HG03521 (cell line): ENCODE results near the gene CDC42EP4.

ENCODE experiments used
- ATAC-seq: cut with Tn5 transposase; IDR thresholded peaks from one replicate; pipeline ENCODE4 v1.9.1; 2021; ENCODE audit warnings: mild to moderate bottlenecking, moderate library complexity; ENCODE audit not compliant: unreplicated experiment

Gene CDC42EP4

GRCh38 chr17:73304438-73304837, 7.4 kb downstream of the CDC42EP4 start:
- no peak for ATAC-seq

- ATAC-seq: no peak
Observed at GRCh38 chr17:73302189-73302588, 9.6 kb downstream of the CDC42EP4 start.

DNA sequence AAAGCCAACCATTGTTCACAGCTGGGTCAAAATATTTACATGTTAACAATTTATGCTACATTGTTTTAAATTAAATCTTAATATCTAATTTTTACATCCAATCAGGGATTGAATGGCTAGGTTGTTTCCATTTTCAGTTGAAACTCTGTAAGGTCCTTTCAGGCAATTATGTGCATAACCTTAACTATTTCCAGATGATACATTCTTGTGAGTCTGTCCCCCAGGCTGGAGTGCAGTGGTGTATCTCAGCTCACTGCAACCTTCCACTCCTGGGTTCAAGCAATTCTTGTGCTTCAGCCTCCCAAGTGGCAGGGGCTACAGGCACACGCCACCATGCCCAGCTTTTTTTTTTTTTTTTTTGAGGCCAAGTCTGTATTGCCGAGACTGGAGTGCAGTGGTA, 10.4 kb downstream of the CDC42EP4 start:
- ATAC-seq: no peak

- no peak for ATAC-seq
Observed at GRCh38 chr17:73300392-73300791, 11.4 kb downstream of the CDC42EP4 start.

- ATAC-seq: no peak
Observed at GRCh38 chr17:73297934-73298861, 13.6 kb downstream of the CDC42EP4 start.

- no peak for ATAC-seq
Observed at GRCh38 chr17:73293480-73293911, 18.3 kb downstream of the CDC42EP4 start.

DNA sequence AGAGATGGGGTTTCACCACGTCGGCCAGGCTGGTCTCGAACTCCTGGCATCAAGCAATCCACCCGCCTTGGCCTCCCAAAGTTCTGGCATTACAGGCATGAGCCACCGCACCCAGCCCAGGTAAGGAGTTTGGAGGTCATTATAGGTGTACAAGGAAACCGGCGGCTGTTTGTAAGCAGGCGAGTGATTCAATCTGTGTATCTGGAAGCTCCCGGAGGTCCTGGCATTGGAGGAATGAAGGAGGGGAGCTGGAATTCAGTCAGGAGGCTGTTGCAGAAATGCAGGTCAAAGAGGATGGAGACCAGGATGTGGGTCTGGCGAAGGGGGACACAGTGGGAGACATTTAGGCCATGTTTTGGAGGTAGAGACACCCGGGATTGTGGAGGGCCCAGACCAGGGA, 18.8 kb downstream of the CDC42EP4 start:
- ATAC-seq: no peak

GRCh38 chr17:73292031-73292531, 19.7 kb downstream of the CDC42EP4 start:
- no peak for ATAC-seq

DNA sequence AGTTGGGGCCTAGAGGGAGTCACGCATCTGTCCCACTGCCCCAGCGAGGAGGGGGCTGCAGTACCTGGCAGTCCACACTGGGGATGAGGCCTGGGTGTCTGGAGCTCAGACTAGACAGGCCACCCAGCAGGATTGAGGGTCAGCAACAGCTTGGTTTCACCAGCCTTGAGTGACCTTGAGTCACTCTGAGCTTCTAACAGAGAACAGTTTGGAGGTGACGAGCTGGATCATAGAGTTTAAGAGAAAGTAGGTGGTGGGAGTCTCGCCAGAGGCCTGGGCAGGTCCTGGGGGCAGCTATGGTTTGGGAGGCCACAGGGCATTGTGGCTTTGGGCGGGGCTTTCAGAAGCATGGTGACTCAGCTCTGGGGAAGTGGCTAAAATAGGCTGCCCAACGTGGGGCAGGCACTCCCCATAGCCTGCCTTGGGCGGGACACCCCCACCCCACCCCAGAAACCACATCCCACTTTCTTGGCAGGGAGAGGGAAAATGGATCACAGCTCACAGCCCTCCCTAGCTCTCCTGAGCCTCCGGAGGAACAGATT, 20.5 kb downstream of the CDC42EP4 start:
- ATAC-seq: peak; percentile 58

GRCh38 chr17:73290399-73291259, 21.2 kb downstream of the CDC42EP4 start:
- peak; percentile 40 for ATAC-seq

GRCh38 chr17:73289549-73290254, 22.1 kb downstream of the CDC42EP4 start:
- no peak for ATAC-seq

GRCh38 chr17:73288534-73289302, 23.1 kb downstream of the CDC42EP4 start:
- ATAC-seq: no peak

GRCh38 chr17:73286863-73287296, 24.9 kb downstream of the CDC42EP4 start:
- no peak for ATAC-seq

- no peak for ATAC-seq
Observed at GRCh38 chr17:73285916-73286862, 25.6 kb downstream of the CDC42EP4 start.

GRCh38 chr17:73285603-73285908, 26.2 kb downstream of the CDC42EP4 start:
- no peak for ATAC-seq

GRCh38 chr17:73284906-73285602, 26.7 kb downstream of the CDC42EP4 start:
- ATAC-seq: no peak

DNA sequence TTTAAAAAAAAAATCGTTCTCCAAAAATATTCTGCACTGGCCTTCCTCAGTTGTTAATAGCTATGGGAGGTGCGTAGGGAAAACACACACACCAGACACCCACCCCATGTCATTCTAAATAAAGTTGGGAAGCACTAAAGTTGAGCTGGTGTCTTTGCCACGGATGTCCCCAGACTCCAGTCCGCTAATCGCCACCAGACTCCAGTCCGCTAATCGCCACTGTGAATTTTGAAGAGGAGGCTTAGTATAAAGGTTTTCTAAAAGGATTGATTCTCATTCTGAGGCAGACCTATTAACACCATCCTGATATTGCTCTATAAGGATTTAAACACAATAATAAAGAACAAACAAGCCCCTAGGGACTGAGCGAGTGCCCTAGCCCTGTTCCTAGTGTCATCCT, 27.4 kb downstream of the CDC42EP4 start:
- no peak for ATAC-seq

DNA sequence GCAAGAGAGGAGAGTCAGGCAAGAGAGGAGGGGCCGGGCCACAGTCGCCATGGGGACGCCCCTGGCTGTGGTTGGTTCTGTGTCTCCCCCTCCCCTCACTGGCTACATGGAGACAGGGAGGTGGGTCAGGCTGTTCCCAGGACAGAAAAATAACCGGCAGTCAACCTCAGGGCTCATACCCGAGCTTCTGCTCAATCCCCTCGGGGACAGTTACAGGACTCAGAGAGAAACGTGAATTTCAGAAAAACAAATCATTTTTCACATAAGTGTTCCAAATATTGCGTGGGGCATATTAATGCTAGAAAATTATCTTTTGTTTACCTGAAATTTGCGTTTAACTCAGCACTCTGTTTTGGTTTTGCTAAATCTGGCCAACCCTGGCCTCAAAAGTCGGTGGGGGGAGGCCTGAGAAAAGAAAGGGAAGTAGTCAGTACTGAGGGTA, 27.9 kb downstream of the CDC42EP4 start:
- ATAC-seq: no peak
